HL-60 (cell line): ENCODE results near the gene FAM110C.
"Not testable (repeated sequence)": the region's sequence is repeated elsewhere in the genome, so short reads cannot be mapped to it uniquely, and the experiment has no call there.

Experiments used
- DNase-seq, 2 experiments: peaks; one replicate each; pipeline ENCODE4 v3.0.0-alpha.2; 2010 to 2020; ENCODE audit warnings: low read depth in 1 of 2, low spot score in 1 of 2
- H3K27ac ChIP-seq: fragments of 250-450 bp; sonication (Bioruptor Pico); replicated peaks from 2 replicates; pipeline ENCODE4 v1.5.1; 2020; ENCODE audit warnings: mild to moderate bottlenecking, moderate library complexity
- H3K27me3 ChIP-seq: fragments of 250-450 bp; sonication (Bioruptor Pico); 2 replicates; pipeline ENCODE4 v1.5.1; 2021; ENCODE audit warnings: mild to moderate bottlenecking, moderate library complexity; ENCODE audit not compliant: insufficient read depth, poor library complexity, severe bottlenecking
- H3K4me3 ChIP-seq: replicated peaks from 2 replicates; pipeline ENCODE4 v1.5.1; 2011; ENCODE audit warnings: mild to moderate bottlenecking, control low read depth, low read length; ENCODE audit not compliant: insufficient read depth
- GABPA ChIP-seq: IDR thresholded peaks from 2 replicates; pipeline ENCODE4 v1.6.1; 2012; ENCODE audit warnings: low read depth
- POLR2AphosphoS5 ChIP-seq: IDR thresholded peaks from 2 replicates; pipeline ENCODE4 v1.6.1; 2012; ENCODE audit warnings: low read depth
- SPI1 ChIP-seq: IDR thresholded peaks from 2 replicates; pipeline ENCODE4 v1.6.1; 2012; ENCODE audit warnings: low read depth, mild to moderate bottlenecking, borderline replicate concordance
- TF ChIP-seq, protein P1 (sequence below): IDR thresholded peaks from 2 replicates; pipeline ENCODE4 v1.6.1; 2012; ENCODE audit warnings: low read depth; ENCODE audit not compliant: insufficient replicate concordance
- TF ChIP-seq, protein P2 (sequence below): IDR thresholded peaks from one replicate; pipeline ENCODE4 v1.5.1; 2011; ENCODE audit warnings: low read length, control low read depth, inconsistent platforms; ENCODE audit not compliant: insufficient read depth

Gene FAM110C

DNA sequence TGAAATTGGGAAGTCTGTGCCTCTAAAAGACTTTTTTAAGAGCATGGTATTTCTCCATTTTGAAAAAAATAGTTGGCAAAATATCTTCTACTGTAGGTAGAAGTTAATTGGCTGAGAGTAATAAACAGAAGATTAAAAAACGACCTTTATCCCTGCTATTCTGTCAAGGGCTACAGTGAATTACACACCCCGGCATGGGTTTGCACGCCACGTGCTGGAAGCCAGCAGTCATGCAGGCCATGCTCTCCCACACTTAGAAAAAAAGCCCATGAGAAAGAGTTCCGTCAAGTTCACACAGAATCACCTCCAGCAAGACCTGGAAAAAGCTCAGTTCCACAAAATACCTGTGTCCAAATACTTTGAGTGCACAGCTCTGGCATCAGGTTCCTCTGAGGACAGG is 26.8 kb downstream of the FAM110C start:
- no peak for DNase-seq
- Histone ChIP-seq H3K27me3 (peaks cover 2% of the 10 kb centered on the region), H3K4me3 (no peak overlapping the region), H3K27ac (no peak overlapping the region)
- TF ChIP-seq GABPA (no peak), POLR2AphosphoS5 (no peak)
- TF ChIP-seq, protein P1, sequence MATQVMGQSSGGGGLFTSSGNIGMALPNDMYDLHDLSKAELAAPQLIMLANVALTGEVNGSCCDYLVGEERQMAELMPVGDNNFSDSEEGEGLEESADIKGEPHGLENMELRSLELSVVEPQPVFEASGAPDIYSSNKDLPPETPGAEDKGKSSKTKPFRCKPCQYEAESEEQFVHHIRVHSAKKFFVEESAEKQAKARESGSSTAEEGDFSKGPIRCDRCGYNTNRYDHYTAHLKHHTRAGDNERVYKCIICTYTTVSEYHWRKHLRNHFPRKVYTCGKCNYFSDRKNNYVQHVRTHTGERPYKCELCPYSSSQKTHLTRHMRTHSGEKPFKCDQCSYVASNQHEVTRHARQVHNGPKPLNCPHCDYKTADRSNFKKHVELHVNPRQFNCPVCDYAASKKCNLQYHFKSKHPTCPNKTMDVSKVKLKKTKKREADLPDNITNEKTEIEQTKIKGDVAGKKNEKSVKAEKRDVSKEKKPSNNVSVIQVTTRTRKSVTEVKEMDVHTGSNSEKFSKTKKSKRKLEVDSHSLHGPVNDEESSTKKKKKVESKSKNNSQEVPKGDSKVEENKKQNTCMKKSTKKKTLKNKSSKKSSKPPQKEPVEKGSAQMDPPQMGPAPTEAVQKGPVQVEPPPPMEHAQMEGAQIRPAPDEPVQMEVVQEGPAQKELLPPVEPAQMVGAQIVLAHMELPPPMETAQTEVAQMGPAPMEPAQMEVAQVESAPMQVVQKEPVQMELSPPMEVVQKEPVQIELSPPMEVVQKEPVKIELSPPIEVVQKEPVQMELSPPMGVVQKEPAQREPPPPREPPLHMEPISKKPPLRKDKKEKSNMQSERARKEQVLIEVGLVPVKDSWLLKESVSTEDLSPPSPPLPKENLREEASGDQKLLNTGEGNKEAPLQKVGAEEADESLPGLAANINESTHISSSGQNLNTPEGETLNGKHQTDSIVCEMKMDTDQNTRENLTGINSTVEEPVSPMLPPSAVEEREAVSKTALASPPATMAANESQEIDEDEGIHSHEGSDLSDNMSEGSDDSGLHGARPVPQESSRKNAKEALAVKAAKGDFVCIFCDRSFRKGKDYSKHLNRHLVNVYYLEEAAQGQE, result no peak

DNA sequence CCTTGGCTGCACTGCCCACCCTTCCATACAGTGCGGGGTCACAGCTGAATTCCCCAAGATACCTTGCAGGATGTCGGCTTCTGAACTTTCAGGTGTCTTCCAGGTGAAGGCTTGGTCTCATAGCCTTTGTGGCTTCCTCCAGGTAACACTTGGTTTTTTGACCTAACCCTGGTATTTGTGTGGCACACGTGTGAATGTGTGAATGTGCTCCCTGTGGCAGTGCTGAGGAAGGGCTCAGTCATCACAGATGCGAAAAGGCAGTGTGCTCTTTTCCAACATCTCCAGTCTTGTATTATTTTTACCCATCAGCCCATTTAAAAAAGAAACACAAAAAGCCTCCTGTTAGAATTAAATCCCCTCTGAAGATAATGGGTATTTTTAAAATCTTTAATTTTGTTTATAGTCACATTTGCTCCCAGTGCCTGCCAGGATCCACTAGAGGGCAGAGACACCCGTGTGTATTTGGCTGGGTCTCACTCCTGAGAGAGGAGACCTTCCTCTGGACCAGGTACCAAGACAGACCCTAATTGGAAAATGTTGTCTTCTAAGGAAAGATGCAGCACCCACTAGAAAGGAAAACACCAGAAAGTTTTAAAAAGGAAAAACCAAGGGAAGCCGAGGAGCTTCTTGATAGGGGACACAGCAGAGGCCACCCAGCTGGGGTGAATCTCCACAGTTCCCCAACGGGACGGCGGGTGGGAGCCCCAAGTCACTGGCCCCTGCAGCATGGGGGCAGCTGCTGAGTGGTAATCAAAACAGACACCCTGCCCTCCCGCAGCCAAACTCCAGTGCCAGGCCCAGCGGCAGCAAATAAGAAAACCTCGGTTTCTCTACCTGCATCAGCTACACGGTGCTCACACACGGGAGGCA is 27.7 kb downstream of the FAM110C start:
- TF ChIP-seq, protein P1, result no peak
- TF ChIP-seq SPI1, result no peak
- no peak for TF ChIP-seq POLR2AphosphoS5
- TF ChIP-seq, protein P2, sequence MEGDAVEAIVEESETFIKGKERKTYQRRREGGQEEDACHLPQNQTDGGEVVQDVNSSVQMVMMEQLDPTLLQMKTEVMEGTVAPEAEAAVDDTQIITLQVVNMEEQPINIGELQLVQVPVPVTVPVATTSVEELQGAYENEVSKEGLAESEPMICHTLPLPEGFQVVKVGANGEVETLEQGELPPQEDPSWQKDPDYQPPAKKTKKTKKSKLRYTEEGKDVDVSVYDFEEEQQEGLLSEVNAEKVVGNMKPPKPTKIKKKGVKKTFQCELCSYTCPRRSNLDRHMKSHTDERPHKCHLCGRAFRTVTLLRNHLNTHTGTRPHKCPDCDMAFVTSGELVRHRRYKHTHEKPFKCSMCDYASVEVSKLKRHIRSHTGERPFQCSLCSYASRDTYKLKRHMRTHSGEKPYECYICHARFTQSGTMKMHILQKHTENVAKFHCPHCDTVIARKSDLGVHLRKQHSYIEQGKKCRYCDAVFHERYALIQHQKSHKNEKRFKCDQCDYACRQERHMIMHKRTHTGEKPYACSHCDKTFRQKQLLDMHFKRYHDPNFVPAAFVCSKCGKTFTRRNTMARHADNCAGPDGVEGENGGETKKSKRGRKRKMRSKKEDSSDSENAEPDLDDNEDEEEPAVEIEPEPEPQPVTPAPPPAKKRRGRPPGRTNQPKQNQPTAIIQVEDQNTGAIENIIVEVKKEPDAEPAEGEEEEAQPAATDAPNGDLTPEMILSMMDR, result no peak
- no peak for TF ChIP-seq GABPA
- Histone ChIP-seq H3K27me3 (peaks cover 2% of the 10 kb centered on the region), H3K27ac (no peak overlapping the region), H3K4me3 (no peak overlapping the region)
- no peak for DNase-seq

DNA sequence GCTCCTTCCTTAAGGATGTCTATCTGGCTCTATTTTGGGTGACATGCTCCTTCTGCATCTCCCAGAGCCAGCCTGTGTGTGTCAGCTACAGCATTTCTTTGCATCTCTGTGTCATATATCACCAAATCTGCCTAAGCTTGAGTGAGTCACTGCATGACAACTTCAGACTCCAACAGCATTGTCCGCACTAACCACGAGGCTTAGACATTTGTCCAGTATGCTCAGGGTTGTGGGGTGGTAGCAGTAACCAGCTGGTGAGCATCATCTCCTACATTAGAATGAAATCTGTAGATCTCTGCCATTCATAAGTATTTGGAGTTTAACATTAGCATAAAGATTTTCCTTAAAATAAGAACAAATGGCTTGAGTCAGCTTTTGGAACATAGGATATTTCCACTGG is 30.4 kb downstream of the FAM110C start:
- not testable (repeated sequence) for H3K4me3 ChIP-seq, DNase-seq, H3K27me3 ChIP-seq, H3K27ac ChIP-seq

DNA sequence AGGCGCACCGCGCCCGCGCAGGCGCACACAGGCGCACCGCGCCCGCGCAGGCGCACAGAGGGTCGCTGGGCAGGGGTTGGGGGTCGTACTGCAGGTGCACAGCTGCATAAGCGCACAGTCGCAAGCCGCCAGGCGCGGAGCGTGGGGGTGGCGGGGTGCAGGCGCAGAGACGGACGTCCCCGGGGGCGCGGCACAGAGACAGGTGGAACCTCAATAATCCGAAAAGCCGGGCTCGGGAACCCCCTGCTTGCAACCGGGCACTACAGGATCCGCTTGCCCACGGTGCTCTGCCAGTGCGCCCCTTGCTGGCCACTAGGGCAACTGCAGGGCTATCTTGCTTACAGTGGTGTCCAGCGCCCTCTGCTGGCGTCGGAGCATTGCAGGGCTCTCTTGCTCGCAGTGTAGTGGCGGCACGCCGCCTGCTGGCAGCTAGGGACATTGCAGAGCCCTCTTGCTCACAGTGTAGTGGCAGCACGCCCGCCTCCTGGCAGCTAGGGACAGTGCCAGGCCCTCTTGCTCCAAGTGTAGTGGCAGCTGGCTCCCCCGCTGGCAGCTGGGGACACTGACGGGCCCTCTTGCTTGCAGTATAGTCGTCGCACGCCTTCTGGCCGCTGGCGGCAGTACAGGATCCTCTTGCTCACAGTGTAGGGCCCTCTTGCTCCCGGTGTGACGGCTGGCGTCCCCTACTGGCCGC is 34.9 kb downstream of the FAM110C start:
- DNase-seq, result peak in 1 of 2 experiments; percentile 42
- H3K27me3 ChIP-seq, result no peaks in the 10 kb centered on the region
- no peak overlapping the region for H3K27ac ChIP-seq
- no peak overlapping the region for H3K4me3 ChIP-seq
- TF ChIP-seq, protein P2, result peak; percentile 9
- TF ChIP-seq, protein P1, result no peak
